ENCODE data around the gene ZNF813. TPM values are rescaled to one million over a fixed set of nuclear protein-coding genes. Genes with fewer than 3 reads are reported as not detected.

Gene ZNF813
- total and polyA plus RNA-seq, 2 experiments from 2014 or later: 6.4 to 29.3 TPM

GRCh38 chr19:53517114-53517741, 49.7 kb downstream of the ZNF813 start:
- Histone ChIP-seq H3F3A (replicated peaks; ENCODE audit: low read depth) (peaks cover 10% of the 10 kb centered on the region; the same call in 1 of the 2 replicates), H3K4me1 (ENCODE audit: insufficient read depth) (peaks cover 12% of the 10 kb centered on the region; the same call in 1 of the 2 replicates), H2AFZ (no peak overlapping the region), H3K4me3 (no peak overlapping the region), H3K79me2 (replicated peaks; ENCODE audit: insufficient read depth) (peaks cover 13% of the 10 kb centered on the region), H3K36me3 (ENCODE audit: insufficient read depth) (no peaks in the 10 kb centered on the region), H3K9me2 (ENCODE audit: insufficient read depth) (0 out of 2 replicates have a peak, but pooled peaks cover 5% of the 10 kb centered on the region), H4K20me1 (replicated peaks; ENCODE audit: insufficient read depth) (no peaks in the 10 kb centered on the region), H3K27me3 (ENCODE audit: insufficient read depth) (no peaks in the 10 kb centered on the region), H3K4me2 (no peak overlapping the region), H3K27ac (ENCODE audit: low read depth) (no peak overlapping the region)
- TF ChIP-seq ZNF331 (CRISPR knock-in tag; IDR thresholded peaks at IDR 0.05; ENCODE audit: low read depth): no peak
- TF ChIP-seq STAT1 (IDR thresholded peaks at IDR 0.05; ENCODE audit: unreplicated experiment): no peak
- no peak for TF ChIP-seq EZH2 (IDR thresholded peaks at IDR 0.05; ENCODE audit: low read depth, unreplicated experiment)
- TF ChIP-seq NANOG (IDR thresholded peaks at IDR 0.05; ENCODE audit: borderline replicate concordance): no peak
- no peak for TF ChIP-seq POLR2AphosphoS5 (IDR thresholded peaks at IDR 0.05; ENCODE audit: low read depth)
- no peak for TF ChIP-seq CTCF (conservative IDR thresholded peaks at IDR 0.05; ENCODE audit: low read depth in 2 of 2)
- no peak for TF ChIP-seq CREB1 (CRISPR knock-in tag; IDR thresholded peaks at IDR 0.05; ENCODE audit: low read depth)
- TF ChIP-seq ZNF114 (CRISPR knock-in tag; IDR thresholded peaks at IDR 0.05): no peak
- TF ChIP-seq REST (IDR thresholded peaks at IDR 0.05; ENCODE audit: unreplicated experiment): no peak
- ATAC-seq (no peak), DNase-seq (ENCODE audit: low spot score) (no peak)
- Mint-ChIP-seq H3K36me3 (ENCODE audit: low read depth) (peaks cover 14% of the 10 kb centered on the region), H3K9me3 (peaks cover 3% of the 10 kb centered on the region; the same call in 2 of the 3 replicates), H3K4me1 (peaks cover 6% of the 10 kb centered on the region), H3K4me3 (no peak overlapping the region; the same call in 2 of the 3 replicates), H3K27me3 (ENCODE audit: insufficient read depth, low read depth, poor library complexity) (peaks cover 6% of the 10 kb centered on the region), H3K27ac (no peak overlapping the region)

GRCh38 chr19:53518121-53518520, 50.6 kb downstream of the ZNF813 start:
- TF ChIP-seq ZNF462 (CRISPR knock-in tag; IDR thresholded peaks at IDR 0.05) (no peak), EZH2 (IDR thresholded peaks at IDR 0.05; ENCODE audit: low read depth, unreplicated experiment) (no peak)
- Histone ChIP-seq H3K36me3 (ENCODE audit: insufficient read depth) (peaks cover under 1% of the 10 kb centered on the region), H4K20me1 (replicated peaks; ENCODE audit: insufficient read depth) (no peaks in the 10 kb centered on the region), H3K4me1 (ENCODE audit: insufficient read depth) (peaks cover 15% of the 10 kb centered on the region; the same call in 1 of the 2 replicates), H3K4me3 (no peak overlapping the region), H3K79me2 (replicated peaks; ENCODE audit: insufficient read depth) (peaks cover 22% of the 10 kb centered on the region), H3K27me3 (ENCODE audit: insufficient read depth) (no peaks in the 10 kb centered on the region), H3K27ac (ENCODE audit: low read depth) (no peak overlapping the region), H3F3A (replicated peaks; ENCODE audit: low read depth) (peaks cover 13% of the 10 kb centered on the region; the same call in 1 of the 2 replicates), H2AFZ (no peak overlapping the region), H3K4me2 (no peak overlapping the region), H3K9me2 (ENCODE audit: insufficient read depth) (0 out of 2 replicates have a peak, but pooled peaks cover 5% of the 10 kb centered on the region)
- Mint-ChIP-seq H3K36me3 (ENCODE audit: low read depth) (peaks cover 21% of the 10 kb centered on the region), H3K9me3 (peaks cover 3% of the 10 kb centered on the region; the same call in 2 of the 3 replicates), H3K4me3 (no peak overlapping the region), H3K4me1 (peaks cover 9% of the 10 kb centered on the region), H3K27me3 (ENCODE audit: insufficient read depth, low read depth, poor library complexity) (peaks cover 6% of the 10 kb centered on the region), H3K27ac (no peak overlapping the region)
- ATAC-seq (no peak), DNase-seq (ENCODE audit: low spot score) (no peak)

Data from GM23338 (cell line).